Heart right ventricle (tissue), 16 donors: ENCODE measurements around the gene RPLP2. TPM values are rescaled to one million over a fixed set of nuclear protein-coding genes. Genes with fewer than 3 reads are reported as not detected.

Source experiments
- ATAC-seq, 8 donors: fragments of 200-7000 bp; cut with Tn5 transposase; one replicate each; pipeline ENCODE4 v1.9.1; 2020; ENCODE audit warnings: mild to moderate bottlenecking in 8 of 8, moderate library complexity in 8 of 8, moderate number of reproducible peaks in 1 of 8
- DNase-seq, 2 donors: peaks; one replicate each; pipeline ENCODE4 v3.0.0-alpha.2; 2020
- H3K27ac ChIP-seq, 10 donors: fragments of 200-600 bp; sonication (generic) in 2 of 10; one replicate each; pipeline versions ENCODE4 v1.5.0 to v1.8.0; 2020 to 2022; ENCODE audit warnings: mild to moderate bottlenecking in 3 of 10
- H3K27me3 ChIP-seq, 7 donors: fragments of 200-600 bp; one replicate each; pipeline ENCODE4 v1.8.0; 2021 to 2022; ENCODE audit warnings: mild to moderate bottlenecking in 2 of 7
- H3K36me3 ChIP-seq, 9 donors: fragments of 200-600 bp; sonication (generic) in 1 of 9; one replicate each; pipeline versions ENCODE4 v1.5.0 to v1.8.0; 2020 to 2022; ENCODE audit warnings: mild to moderate bottlenecking in 2 of 9
- H3K4me1 ChIP-seq, 9 donors: fragments of 200-600 bp; sonication (generic) in 1 of 9; one replicate each; pipeline versions ENCODE4 v1.5.0 to v1.8.0; 2020 to 2022; ENCODE audit warnings: mild to moderate bottlenecking in 4 of 9
- H3K4me3 ChIP-seq, 10 donors: fragments of 200-600 bp; sonication (generic) in 2 of 10; one replicate each; pipeline versions ENCODE4 v1.5.0 to v1.8.0; 2020 to 2022; ENCODE audit warnings: mild to moderate bottlenecking in 7 of 10, moderate library complexity in 2 of 10
- H3K9me3 ChIP-seq, 11 donors: fragments of 200-600 bp in 10 of 11; sonication (generic) in 2 of 11; one replicate each; pipeline versions ENCODE4 v1.5.0 to v1.8.0; 2013 to 2022; ENCODE audit warnings: mild to moderate bottlenecking in 2 of 11, control low read depth in 1 of 11, moderate library complexity in 1 of 11
- CTCF ChIP-seq, 9 donors: fragments of 200-600 bp; sonication (generic) in 2 of 9; IDR thresholded peaks; one replicate each; pipeline versions ENCODE4 v1.5.0 to v1.8.0; 2021 to 2022; ENCODE audit warnings: antibody characterized with exemption in 9 of 9, mild to moderate bottlenecking in 5 of 9, moderate library complexity in 1 of 9
- WGBS, 2 donors: extraction: QIAGEN DNeasy Blood & Tissue Kit; methylation state at CpG; one replicate each; pipeline ENCODE4 v1.1.7; 2013; ENCODE audit warnings: inconsistent platforms in 1 of 2; 5-methylcytosine and 5-hydroxymethylcytosine counted together
- intact Hi-C, 10 donors: fragments of 100-400 bp; cut with DNase I; formaldehyde crosslinking; loops; one replicate each; pipeline versions ENCODE4 v1.11.1 to v1.14.2; 2022
- polyA plus RNA-seq, 2 donors: library from polyadenylated mRNA; stranded (reverse); fragments of 200-250 nt; gene quantifications; one replicate each; pipeline ENCODE4 v1.2.3, GENCODE V29; 2013
- total RNA-seq, 10 donors: library from RNA; stranded (reverse); fragmentation: NEBNext Ultra II Directional in 3 of 10; extraction: Animal tissue kit (Norgen Biotek cat#: 25700) in 3 of 10; gene quantifications; one replicate each; pipeline versions ENCODE4 v1.2.1 to v1.2.4, GENCODE V29; 2021 to 2023
- donor health status: Arrhythmogenic right ventricular cardiomyopathy.
- donor health status: ischemic (EF 13 %, LVEDD 7.1; RV severe dilation, severe dysfunction).
- donor health status: healthy with polysubstance abuse.
- donor health status: DM: no; HTN: yes; CAD: no.
- donor health status: DM: no; HTN: no; CAD: no.
- donor health status: ischemic (EF 25% LVEDD 6.9; RV normal size, moderate dysfunction).
- donor health status: ischemic (EF 25% LVEDD 5.7; RV mildly dilated, moderate dysfunction).
- donor health status: healthy.
- donor health status: DM: yes; HTN: yes; CAD: no.
- donor health status: Ischemic cardiomyopathy.
- donor health status: ischemic (EF 35%, LVEDD 5.7; RV mildly dilated, moderate dysfunction).
- donor health status: nonischemic (EF 11% LVEDD 7.7; RV severe dilation, severe dysfunction).
- donor health status: DM: yes; HTN: yes; CAD: no.
- donor health status: PGD.
- donor health status: ischemic (EF 29% LVEDD 5.4; RV normal size, mild dysfunction).
- donor health status: nonischemic (EF 23%, LVEDD 6.1; RV moderate dilation, normal function).

The RPLP2 gene
- total and polyA plus RNA-seq, 12 donors: 765 to 1,699 (median 918) TPM

GRCh38 chr11:845872-846495, 36.2 kb downstream of the RPLP2 start:
- Histone ChIP-seq H3K27ac (peak overlapping the region in 9 of 10 donors; percentile 94 to 100 (median 98)), H3K9me3 (no peaks in the 10 kb centered on the region), H3K36me3 (peaks cover 0 to 16% (median 0%) of the 10 kb centered on the region in 9 donors), H3K4me1 (peaks cover 39 to 81% (median 72%) of the 10 kb centered on the region in 9 donors), H3K4me3 (no peak overlapping the region), H3K27me3 (peaks cover 0 to 28% (median 0%) of the 10 kb centered on the region in 7 donors)
- WGBS, 2 donors: 53 to 59% methylated on average over 8 of the region's 8 CpGs
- intact Hi-C loops: loop anchor here in 6 of 10 donors (2.0 to 5.0 kb wide), 5 partner anchors 61 to 206 kb away; partner anchors contain the start of genes AP2A2 (in 1 of the 6) and CHID1 (in 1 of the 6)
- no peak for TF ChIP-seq CTCF (IDR thresholded peaks at IDR 0.05)
- no peak for ATAC-seq
- no peak for DNase-seq

GRCh38 chr11:846496-847098, 36.8 kb downstream of the RPLP2 start:
- DNase-seq (no peak), ATAC-seq (no peak)
- Histone ChIP-seq H3K36me3 (peaks cover 0 to 14% (median 0%) of the 10 kb centered on the region in 9 donors), H3K27me3 (peaks cover 0 to 28% (median 0%) of the 10 kb centered on the region in 7 donors), H3K9me3 (no peaks in the 10 kb centered on the region), H3K4me1 (peaks cover 35 to 79% (median 68%) of the 10 kb centered on the region in 9 donors), H3K4me3 (no peak overlapping the region), H3K27ac (peak overlapping the region in 7 of 10 donors; percentile 94 to 100 (median 99))
- TF ChIP-seq CTCF (IDR thresholded peaks at IDR 0.05): no peak
- intact Hi-C loops: loop anchor here in 6 of 10 donors (5.0 kb wide), 4 partner anchors 61 to 206 kb away; partner anchors contain the start of genes AP2A2 (in 1 of the 6) and CHID1 (in 1 of the 6)
- WGBS, 2 donors: 72 to 78% methylated on average over 11 of the region's 11 CpGs

- ATAC-seq: no peak
- 82 to 85% methylated on average over 18 of the region's 18 CpGs for WGBS, 2 donors
Measured at GRCh38 chr11:847876-848275, 38.1 kb downstream of the RPLP2 start.

More at GRCh38 chr11:847876-848275, 38.1 kb downstream of the RPLP2 start:
- no peaks in the 10 kb centered on the region for H3K9me3 ChIP-seq
- H3K4me1 ChIP-seq: peaks cover 34 to 88% (median 65%) of the 10 kb centered on the region in 9 donors
- H3K36me3 ChIP-seq: peaks cover 0 to 14% (median 0%) of the 10 kb centered on the region in 9 donors
- TF ChIP-seq CTCF (IDR thresholded peaks at IDR 0.05): no peak
- no peak for DNase-seq
- H3K27me3 ChIP-seq: peaks cover 0 to 28% (median 0%) of the 10 kb centered on the region in 7 donors
- intact Hi-C loops: loop anchor here in 8 of 10 donors (1.0 to 5.0 kb wide), 6 partner anchors 59 to 204 kb away; partner anchors contain the start of genes AP2A2 (in 1 of the 8) and CHID1 (in 1 of the 8)
- H3K27ac ChIP-seq: no peak overlapping the region
- H3K4me3 ChIP-seq: no peak overlapping the region
